SU-DHL-6 (cell line): Measurements from ENCODE around the gene RDH14.

Source experiments
- H2AFZ ChIP-seq: fragments of 200-600 bp; sonication (generic); 2 replicates; pipeline ENCODE4 v1.6.1; 2014; ENCODE audit warnings: low read depth, mild to moderate bottlenecking, moderate library complexity, mixed read lengths, antibody characterized with exemption, low read length; ENCODE audit not compliant: severe bottlenecking
- H3F3A ChIP-seq: fragments of 200-600 bp; shearing (Covaris generic); 2 replicates; pipeline ENCODE4 v1.6.0; 2016; ENCODE audit warnings: antibody characterized with exemption, mild to moderate bottlenecking; ENCODE audit not compliant: insufficient read depth
- H3K27ac ChIP-seq: fragments of 200-600 bp; sonication (generic); 2 replicates; pipeline ENCODE4 v1.5.1; 2016; ENCODE audit warnings: low read depth, mild to moderate bottlenecking, low read length, moderate library complexity, mixed read lengths
- H3K27me3 ChIP-seq: fragments of 200-600 bp; sonication (generic), shearing (Covaris generic); 2 replicates; pipeline ENCODE4 v1.6.0; 2014; ENCODE audit warnings: mild to moderate bottlenecking, low read length
- H3K36me3 ChIP-seq: fragments of 200-600 bp; sonication (generic); 2 replicates; pipeline ENCODE4 v1.6.1; 2014; ENCODE audit warnings: mild to moderate bottlenecking, low read length, mixed read lengths
- H3K4me2 ChIP-seq: fragments of 300-600, 200-600 bp; shearing (Covaris generic), sonication (generic); 2 replicates; pipeline ENCODE4 v1.6.0; 2014; ENCODE audit warnings: low read length, low read depth, mild to moderate bottlenecking; ENCODE audit not compliant: poor library complexity, severe bottlenecking
- H3K4me3 ChIP-seq: fragments of 200-600 bp; sonication (generic); 2 replicates; pipeline ENCODE4 v1.5.1; 2014; ENCODE audit warnings: antibody characterized with exemption, low read length, mild to moderate bottlenecking, mixed read lengths; ENCODE audit not compliant: insufficient read depth, poor library complexity, severe bottlenecking
- H3K79me2 ChIP-seq: fragments of 200-600 bp; sonication (generic); 2 replicates; pipeline ENCODE4 v1.6.1; 2014; ENCODE audit warnings: mild to moderate bottlenecking, low read length, moderate library complexity; ENCODE audit not compliant: insufficient read depth
- H3K9ac ChIP-seq: fragments of 200-600 bp; sonication (generic); 2 replicates; pipeline ENCODE4 v1.7.0; 2014; ENCODE audit warnings: mild to moderate bottlenecking, low read length
- H3K9me2 ChIP-seq: fragments of 200-600 bp; sonication (generic); replicated peaks from 2 replicates; pipeline ENCODE4 v1.6.1; 2014; ENCODE audit warnings: low read length; ENCODE audit not compliant: insufficient read depth
- H3K9me3 ChIP-seq: fragments of 200-600 bp; sonication (generic); 2 replicates; pipeline ENCODE4 v1.6.1; 2014; ENCODE audit warnings: low read length, mixed read lengths; ENCODE audit not compliant: insufficient read depth
- H4K20me1 ChIP-seq: fragments of 200-600 bp; sonication (generic); 2 replicates; pipeline ENCODE4 v1.6.1; 2014; ENCODE audit warnings: low read depth, mild to moderate bottlenecking, antibody characterized with exemption, low read length, moderate library complexity, mixed read lengths
- CTCF ChIP-seq: fragments of 200-600 bp; sonication (generic); IDR thresholded peaks from one replicate; pipeline ENCODE4 v1.5.1; 2017; ENCODE audit warnings: antibody characterized with exemption, mild to moderate bottlenecking, low read length, moderate library complexity; ENCODE audit not compliant: insufficient read depth, poor library complexity, severe bottlenecking
- EZH2phosphoT487 ChIP-seq: fragments of 200-600 bp; sonication (generic), shearing (Covaris generic); conservative IDR thresholded peaks from 2 replicates; pipeline ENCODE4 v1.6.1; 2018; ENCODE audit warnings: mild to moderate bottlenecking, antibody characterized with exemption, low read length, moderate library complexity, mixed read lengths

The RDH14 gene

GRCh38 chr2:18560797-18561085, 288 bp upstream of the RDH14 start:
- TF ChIP-seq EZH2phosphoT487 (no peak), CTCF (no peak)
- no peak overlapping the region for H3K27ac ChIP-seq

GRCh38 chr2:18559531-18560030, 872 bp downstream of the RDH14 start:
- Histone ChIP-seq H3K79me2 (peaks cover 41% of the 10 kb centered on the region), H3K4me3 (peak overlapping the region; percentile 69), H3K9ac (peak overlapping the region; percentile 85), H3K4me2 (peak overlapping the region; percentile 77), H3K9me3 (no peaks in the 10 kb centered on the region), H3K27ac (no peak overlapping the region), H3F3A (no peaks in the 10 kb centered on the region), H3K27me3 (no peaks in the 10 kb centered on the region), H2AFZ (peak overlapping the region; percentile 50), H4K20me1 (peaks cover 24% of the 10 kb centered on the region), H3K9me2 (no peaks in the 10 kb centered on the region), H3K36me3 (peaks cover 17% of the 10 kb centered on the region)
- TF ChIP-seq EZH2phosphoT487, result no peak
- TF ChIP-seq CTCF, result no peak

More at GRCh38 chr2:18560797-18561085, 288 bp upstream of the RDH14 start:
- Histone ChIP-seq H3K27me3 (no peaks in the 10 kb centered on the region), H3F3A (no peaks in the 10 kb centered on the region), H3K9me2 (no peaks in the 10 kb centered on the region), H3K9me3 (no peaks in the 10 kb centered on the region), H3K36me3 (peaks cover 18% of the 10 kb centered on the region), H2AFZ (peak overlapping the region; percentile 87), H3K4me3 (peak overlapping the region; percentile 49), H3K4me2 (peak overlapping the region; percentile 77), H3K9ac (peak overlapping the region; percentile 85), H4K20me1 (peaks cover 24% of the 10 kb centered on the region), H3K79me2 (peaks cover 41% of the 10 kb centered on the region)

- peaks cover 12% of the 10 kb centered on the region for H3K36me3 ChIP-seq
- H3K27me3 ChIP-seq, result no peaks in the 10 kb centered on the region
- H3K79me2 ChIP-seq, result peaks cover 41% of the 10 kb centered on the region
- peak overlapping the region; percentile 77 for H3K4me2 ChIP-seq
- H4K20me1 ChIP-seq, result peaks cover 24% of the 10 kb centered on the region
- H3K9me2 ChIP-seq, result no peaks in the 10 kb centered on the region
- H3K9me3 ChIP-seq, result no peaks in the 10 kb centered on the region
- no peak overlapping the region for H2AFZ ChIP-seq
- H3K9ac ChIP-seq, result no peak overlapping the region
- TF ChIP-seq CTCF (no peak), EZH2phosphoT487 (no peak)
- no peaks in the 10 kb centered on the region for H3F3A ChIP-seq
- H3K4me3 ChIP-seq, result no peak overlapping the region
- H3K27ac ChIP-seq, result no peak overlapping the region
These were observed 2.0 kb downstream of the RDH14 start for GRCh38 chr2:18558458-18558857.
